Lower leg skin (tissue), 3 donors: ENCODE measurements around the gene RTL10.

Experiments
- CTCF ChIP-seq, 3 donors: fragments of 450-650 bp; IDR thresholded peaks; one replicate each; pipeline ENCODE4 v1.5.1; 2016; ENCODE audit warnings: antibody characterized with exemption in 3 of 3, mild to moderate bottlenecking in 3 of 3, moderate library complexity in 2 of 3
- POLR2A ChIP-seq, 2 donors: fragments of 450-650 bp; IDR thresholded peaks; one replicate each; pipeline ENCODE4 v1.6.1; 2016 to 2017; ENCODE audit warnings: antibody characterized with exemption in 2 of 2, mild to moderate bottlenecking in 1 of 2, moderate library complexity in 1 of 2

GRCh38 chr22:19865141-19865829 lies 10.6 kb upstream of the RTL10 start:
- TF ChIP-seq POLR2A (IDR thresholded peaks at IDR 0.05) (no peak), CTCF (IDR thresholded peaks at IDR 0.05) (no peak)
